ENCODE results near the gene CNN2. TPM values are rescaled to one million over a fixed set of nuclear protein-coding genes. Genes with fewer than 3 reads are reported as not detected.

Gene CNN2
- total and polyA plus RNA-seq, 2 donors from 2014 or later = 64.1 to 131 TPM

DNA sequence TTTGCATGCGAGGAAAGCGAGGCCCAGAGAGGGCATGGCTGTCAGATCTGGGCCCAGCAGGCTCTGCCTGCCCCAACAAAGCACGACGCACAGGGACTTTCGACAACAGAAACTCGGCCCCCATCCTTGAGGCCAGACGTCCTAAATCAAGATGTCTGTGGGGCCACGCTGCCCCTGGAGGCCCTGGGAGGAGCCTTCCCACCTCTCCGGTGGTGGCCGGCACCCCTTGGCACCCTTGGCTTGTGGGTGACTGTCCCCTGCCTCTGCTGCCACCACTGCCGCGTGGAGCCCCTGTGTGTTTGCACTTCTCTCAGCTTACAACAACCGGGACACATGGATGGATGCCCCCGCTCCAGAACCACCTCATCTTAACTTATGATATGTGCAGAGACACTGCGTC is 37.9 kb upstream of the CNN2 start:
- Histone ChIP-seq H3K36me3 (ENCODE audit: control insufficient read depth in 2 of 3, insufficient read depth in 3 of 3, low read length in 3 of 3) (peaks cover 0 to 11% (median 0%) of the 10 kb centered on the region in 3 donors), H3K9ac (ENCODE audit: low read length in 3 of 3) (no peak overlapping the region), H3K4me1 (ENCODE audit: control insufficient read depth in 2 of 3, insufficient read depth in 2 of 3, low read depth in 1 of 3, low read length in 3 of 3) (peaks cover 0 to 9% (median 7%) of the 10 kb centered on the region in 3 donors), H3K9me3 (ENCODE audit: control insufficient read depth in 2 of 3, insufficient read depth in 1 of 3, low read length in 3 of 3) (no peaks in the 10 kb centered on the region), H3K27me3 (ENCODE audit: control insufficient read depth, insufficient read depth, low read length) (no peaks in the 10 kb centered on the region), H3K27ac (ENCODE audit: low read depth in 2 of 2, low read length in 2 of 2) (no peak overlapping the region), H3K4me3 (ENCODE audit: low read length in 3 of 3) (no peak overlapping the region)
- DNase-seq (no peak), FAIRE-seq (no peak)
- intact Hi-C loops (cut with DNase I) = no loop called here
- TF ChIP-seq, protein P1, sequence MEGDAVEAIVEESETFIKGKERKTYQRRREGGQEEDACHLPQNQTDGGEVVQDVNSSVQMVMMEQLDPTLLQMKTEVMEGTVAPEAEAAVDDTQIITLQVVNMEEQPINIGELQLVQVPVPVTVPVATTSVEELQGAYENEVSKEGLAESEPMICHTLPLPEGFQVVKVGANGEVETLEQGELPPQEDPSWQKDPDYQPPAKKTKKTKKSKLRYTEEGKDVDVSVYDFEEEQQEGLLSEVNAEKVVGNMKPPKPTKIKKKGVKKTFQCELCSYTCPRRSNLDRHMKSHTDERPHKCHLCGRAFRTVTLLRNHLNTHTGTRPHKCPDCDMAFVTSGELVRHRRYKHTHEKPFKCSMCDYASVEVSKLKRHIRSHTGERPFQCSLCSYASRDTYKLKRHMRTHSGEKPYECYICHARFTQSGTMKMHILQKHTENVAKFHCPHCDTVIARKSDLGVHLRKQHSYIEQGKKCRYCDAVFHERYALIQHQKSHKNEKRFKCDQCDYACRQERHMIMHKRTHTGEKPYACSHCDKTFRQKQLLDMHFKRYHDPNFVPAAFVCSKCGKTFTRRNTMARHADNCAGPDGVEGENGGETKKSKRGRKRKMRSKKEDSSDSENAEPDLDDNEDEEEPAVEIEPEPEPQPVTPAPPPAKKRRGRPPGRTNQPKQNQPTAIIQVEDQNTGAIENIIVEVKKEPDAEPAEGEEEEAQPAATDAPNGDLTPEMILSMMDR (IDR thresholded peaks at IDR 0.05; ENCODE audit: borderline replicate concordance, extremely low read depth, insufficient read depth) = no peak

DNA sequence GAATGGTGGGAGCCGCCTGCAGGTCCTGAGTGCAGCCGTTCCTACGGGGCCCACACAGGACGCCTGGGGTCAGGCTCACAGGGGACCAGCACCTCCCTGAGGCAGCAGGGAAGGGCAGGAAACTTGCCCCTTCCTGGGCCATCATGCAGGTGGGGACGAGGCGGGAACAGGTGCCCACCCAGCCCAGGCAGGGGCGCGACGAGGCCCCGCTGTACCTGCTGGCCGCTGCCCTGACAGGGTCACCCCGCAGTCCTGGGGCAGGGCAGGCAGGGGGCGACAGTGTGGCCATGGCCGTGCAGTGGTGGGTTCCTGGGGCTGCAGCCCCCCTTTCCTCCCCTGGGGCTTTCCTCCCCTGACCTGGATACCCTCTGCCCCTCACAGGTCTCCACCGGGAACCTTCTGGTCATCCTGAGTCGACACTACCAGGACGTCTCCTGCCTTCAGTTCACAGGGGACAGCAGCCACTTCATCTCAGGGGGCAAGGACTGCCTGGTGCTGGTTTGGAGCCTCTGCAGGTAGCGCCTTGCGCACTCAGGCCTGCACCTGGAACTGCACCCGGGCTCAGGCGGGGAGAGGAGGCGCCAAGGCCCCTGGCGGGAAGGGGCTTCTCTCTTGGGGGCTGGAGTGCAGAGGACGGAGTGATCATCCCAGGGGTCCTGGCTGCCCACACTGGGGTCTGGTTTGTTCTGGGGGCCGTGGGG is 36.9 kb upstream of the CNN2 start:
- Histone ChIP-seq H3K4me3 (ENCODE audit: low read length in 3 of 3) (no peak overlapping the region), H3K4me1 (ENCODE audit: control insufficient read depth in 2 of 3, insufficient read depth in 2 of 3, low read depth in 1 of 3, low read length in 3 of 3) (peaks cover 0 to 4% (median 3%) of the 10 kb centered on the region in 3 donors), H3K36me3 (ENCODE audit: control insufficient read depth in 2 of 3, insufficient read depth in 3 of 3, low read length in 3 of 3) (peaks cover 0 to 11% (median 0%) of the 10 kb centered on the region in 3 donors), H3K27me3 (ENCODE audit: control insufficient read depth, insufficient read depth, low read length) (no peaks in the 10 kb centered on the region), H3K9ac (ENCODE audit: low read length in 3 of 3) (no peak overlapping the region), H3K9me3 (ENCODE audit: control insufficient read depth in 2 of 3, insufficient read depth in 1 of 3, low read length in 3 of 3) (no peaks in the 10 kb centered on the region), H3K27ac (ENCODE audit: low read depth in 2 of 2, low read length in 2 of 2) (no peak overlapping the region)
- DNase-seq (no peak), FAIRE-seq (no peak)
- TF ChIP-seq, protein P1 (IDR thresholded peaks at IDR 0.05; ENCODE audit: borderline replicate concordance, extremely low read depth, insufficient read depth) = no peak
- intact Hi-C loops (cut with DNase I) = no loop called here

DNA sequence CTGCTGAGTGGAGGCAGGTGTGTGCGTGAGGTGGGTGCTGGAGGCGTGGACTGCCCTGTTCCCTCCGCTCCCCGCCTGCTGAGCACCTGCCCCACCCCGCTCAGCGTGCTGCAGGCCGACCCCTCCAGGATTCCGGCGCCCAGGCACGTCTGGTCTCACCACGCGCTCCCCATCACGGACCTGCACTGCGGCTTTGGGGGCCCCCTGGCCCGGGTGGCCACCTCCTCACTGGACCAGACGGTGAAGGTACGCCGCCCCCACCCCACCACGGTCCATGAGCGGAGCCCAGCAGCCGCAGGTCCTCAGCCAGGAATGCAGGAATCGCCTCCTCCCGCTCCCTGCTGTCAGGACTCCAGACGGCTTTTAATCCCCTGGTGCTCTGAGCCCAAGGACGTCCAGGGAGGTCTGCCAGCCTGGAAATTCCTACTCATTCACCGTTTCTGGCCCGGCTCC is 36.3 kb upstream of the CNN2 start:
- Histone ChIP-seq H3K27ac (ENCODE audit: low read depth in 2 of 2, low read length in 2 of 2) (no peak overlapping the region), H3K36me3 (ENCODE audit: control insufficient read depth in 2 of 3, insufficient read depth in 3 of 3, low read length in 3 of 3) (peaks cover 0 to 11% (median 0%) of the 10 kb centered on the region in 3 donors), H3K9ac (ENCODE audit: low read length in 3 of 3) (no peak overlapping the region), H3K4me3 (ENCODE audit: low read length in 3 of 3) (no peak overlapping the region), H3K27me3 (ENCODE audit: control insufficient read depth, insufficient read depth, low read length) (no peaks in the 10 kb centered on the region), H3K4me1 (ENCODE audit: control insufficient read depth in 2 of 3, insufficient read depth in 2 of 3, low read depth in 1 of 3, low read length in 3 of 3) (peaks cover 0 to 6% (median 4%) of the 10 kb centered on the region in 3 donors), H3K9me3 (ENCODE audit: control insufficient read depth in 2 of 3, insufficient read depth in 1 of 3, low read length in 3 of 3) (no peaks in the 10 kb centered on the region)
- no peak for DNase-seq
- no peak for FAIRE-seq
- intact Hi-C loops (cut with DNase I) = no loop called here
- TF ChIP-seq, protein P1 (IDR thresholded peaks at IDR 0.05; ENCODE audit: borderline replicate concordance, extremely low read depth, insufficient read depth) = no peak

All from kidney (tissue), 14 donors.